ENCODE results near the gene MARVELD3. TPM values are rescaled to one million over a fixed set of nuclear protein-coding genes. Genes with fewer than 3 reads are reported as not detected.
"Not testable (repeated sequence)": the region's sequence is repeated elsewhere in the genome, so short reads cannot be mapped to it uniquely, and the experiment has no call there.

MARVELD3 gene
- total and polyA plus RNA-seq, 2 experiments from 2014 or later = 37.7 to 52.7 TPM

- H2AFZ ChIP-seq = no peak overlapping the region
- 91% methylated on average over 8 of the region's 8 CpGs for WGBS (ENCODE audit: low lambda C conversion rate, missing lambda C conversion rate)
Measured at GRCh38 chr16:71600822-71601221, 25.2 kb upstream of the MARVELD3 start.

GRCh38 chr16:71609066-71609465, 16.9 kb upstream of the MARVELD3 start:
- no peaks in the 10 kb centered on the region for H3K79me2 ChIP-seq
- WGBS (ENCODE audit: low lambda C conversion rate, missing lambda C conversion rate) = 61% methylated on average over 2 of the region's 2 CpGs

More at GRCh38 chr16:71600822-71601221, 25.2 kb upstream of the MARVELD3 start:
- no peaks in the 10 kb centered on the region for H3K9me3 ChIP-seq (ENCODE audit: low read depth)
- no peak for DNase-seq (ENCODE audit: low spot score)
- H3K27ac ChIP-seq = no peak overlapping the region
- TF ChIP-seq CTCF (IDR thresholded peaks at IDR 0.05; ENCODE audit: poor library complexity) (no peak), EZH2 (IDR thresholded peaks at IDR 0.05; ENCODE audit: borderline replicate concordance) (no peak), EZH2phosphoT487 (IDR thresholded peaks at IDR 0.05; ENCODE audit: low read depth, severe bottlenecking, unreplicated experiment) (no peak)
- H3K79me2 ChIP-seq = no peaks in the 10 kb centered on the region
- H4K20me1 ChIP-seq (ENCODE audit: insufficient read depth, poor library complexity, severe bottlenecking) = no peaks in the 10 kb centered on the region
- H3K9me2 ChIP-seq (replicated peaks; ENCODE audit: insufficient read depth) = no peaks in the 10 kb centered on the region
- H3K4me2 ChIP-seq = no peak overlapping the region
- H3K36me3 ChIP-seq (replicated peaks; ENCODE audit: insufficient read depth, low read depth) = no peaks in the 10 kb centered on the region
- H3K27me3 ChIP-seq = no peaks in the 10 kb centered on the region
- H3K4me1 ChIP-seq (ENCODE audit: insufficient read depth) = no peaks in the 10 kb centered on the region
- H3K4me3 ChIP-seq = no peak overlapping the region

GRCh38 chr16:71610447-71610846, 15.5 kb upstream of the MARVELD3 start:
- Histone ChIP-seq H3K27me3 (no peaks in the 10 kb centered on the region), H3K4me3 (no peak overlapping the region), H3K4me2 (peak overlapping the region; percentile 67), H4K20me1 (ENCODE audit: insufficient read depth, poor library complexity, severe bottlenecking) (no peaks in the 10 kb centered on the region), H3K4me1 (ENCODE audit: insufficient read depth) (no peaks in the 10 kb centered on the region), H3K9me3 (ENCODE audit: low read depth) (no peaks in the 10 kb centered on the region), H2AFZ (no peak overlapping the region), H3K79me2 (no peaks in the 10 kb centered on the region), H3K36me3 (replicated peaks; ENCODE audit: insufficient read depth, low read depth) (no peaks in the 10 kb centered on the region), H3K9me2 (replicated peaks; ENCODE audit: insufficient read depth) (no peaks in the 10 kb centered on the region), H3K27ac (no peak overlapping the region)
- TF ChIP-seq EZH2 (IDR thresholded peaks at IDR 0.05; ENCODE audit: borderline replicate concordance) (no peak), EZH2phosphoT487 (IDR thresholded peaks at IDR 0.05; ENCODE audit: low read depth, severe bottlenecking, unreplicated experiment) (no peak), CTCF (IDR thresholded peaks at IDR 0.05; ENCODE audit: poor library complexity) (no peak)
- 75% methylated on average over 4 of the region's 4 CpGs for WGBS (ENCODE audit: low lambda C conversion rate, missing lambda C conversion rate)
- DNase-seq (ENCODE audit: low spot score) = no peak

More at GRCh38 chr16:71609066-71609465, 16.9 kb upstream of the MARVELD3 start:
- H3K27ac ChIP-seq = no peak overlapping the region
- no peak overlapping the region for H3K4me3 ChIP-seq
- no peak for DNase-seq (ENCODE audit: low spot score)
- H3K4me1 ChIP-seq (ENCODE audit: insufficient read depth) = no peaks in the 10 kb centered on the region
- H3K9me2 ChIP-seq (replicated peaks; ENCODE audit: insufficient read depth) = no peaks in the 10 kb centered on the region
- H2AFZ ChIP-seq = no peak overlapping the region
- H3K9me3 ChIP-seq (ENCODE audit: low read depth) = no peaks in the 10 kb centered on the region
- H3K27me3 ChIP-seq = no peaks in the 10 kb centered on the region
- H3K36me3 ChIP-seq (replicated peaks; ENCODE audit: insufficient read depth, low read depth) = no peaks in the 10 kb centered on the region
- TF ChIP-seq EZH2 (IDR thresholded peaks at IDR 0.05; ENCODE audit: borderline replicate concordance) (no peak), EZH2phosphoT487 (IDR thresholded peaks at IDR 0.05; ENCODE audit: low read depth, severe bottlenecking, unreplicated experiment) (no peak)
- no peaks in the 10 kb centered on the region for H4K20me1 ChIP-seq (ENCODE audit: insufficient read depth, poor library complexity, severe bottlenecking)
- no peak overlapping the region for H3K4me2 ChIP-seq

GRCh38 chr16:71610936-71611871, 14.8 kb upstream of the MARVELD3 start:
- DNase-seq (ENCODE audit: low spot score) = peak; percentile 88
- 21% methylated on average over 19 of the region's 19 CpGs for WGBS (ENCODE audit: low lambda C conversion rate, missing lambda C conversion rate)
- H3K27ac ChIP-seq = no peak overlapping the region
- H3K79me2 ChIP-seq = no peaks in the 10 kb centered on the region
- H3K4me2 ChIP-seq = peak overlapping the region; percentile 67
- no peaks in the 10 kb centered on the region for H3K9me3 ChIP-seq (ENCODE audit: low read depth)
- no peaks in the 10 kb centered on the region for H4K20me1 ChIP-seq (ENCODE audit: insufficient read depth, poor library complexity, severe bottlenecking)
- no peak overlapping the region for H3K4me3 ChIP-seq
- H3K9me2 ChIP-seq (replicated peaks; ENCODE audit: insufficient read depth) = no peaks in the 10 kb centered on the region
- no peak overlapping the region for H2AFZ ChIP-seq
- H3K36me3 ChIP-seq (replicated peaks; ENCODE audit: insufficient read depth, low read depth) = no peaks in the 10 kb centered on the region
- no peak for TF ChIP-seq EZH2phosphoT487 (IDR thresholded peaks at IDR 0.05; ENCODE audit: low read depth, severe bottlenecking, unreplicated experiment)
- TF ChIP-seq CTCF (IDR thresholded peaks at IDR 0.05; ENCODE audit: poor library complexity) = peak; percentile 92
- no peaks in the 10 kb centered on the region for H3K27me3 ChIP-seq
- no peaks in the 10 kb centered on the region for H3K4me1 ChIP-seq (ENCODE audit: insufficient read depth)

- not testable (repeated sequence) for DNase-seq (ENCODE audit: low spot score); H3K9me3 ChIP-seq (ENCODE audit: low read depth); H3K9me2 ChIP-seq (replicated peaks; ENCODE audit: insufficient read depth); H3K36me3 ChIP-seq (replicated peaks; ENCODE audit: insufficient read depth, low read depth); H4K20me1 ChIP-seq (ENCODE audit: insufficient read depth, poor library complexity, severe bottlenecking); H3K4me1 ChIP-seq (ENCODE audit: insufficient read depth); H2AFZ ChIP-seq; H3K27me3 ChIP-seq; H3K27ac ChIP-seq; H3K4me3 ChIP-seq; H3K4me2 ChIP-seq; H3K79me2 ChIP-seq
- WGBS (ENCODE audit: low lambda C conversion rate, missing lambda C conversion rate) = 83% methylated on average over 3 of the region's 8 CpGs
Measured at GRCh38 chr16:71614956-71615355, 11.0 kb upstream of the MARVELD3 start.
